H1 (cell line): Measurements from ENCODE around the gene KAT8. TPM values are rescaled to one million over a fixed set of nuclear protein-coding genes. Genes with fewer than 3 reads are reported as not detected.

Experiments
- CTCF ChIA-PET: fragments of 300-600 bp; sonication (Branson Sonifier 250); formaldehyde crosslinking; loops from one replicate; lab custom pipeline; 2021; ENCODE audit not compliant: partially characterized antibody; lab: Charles Lee
- POLR2A ChIA-PET: fragments of 300-600 bp; sonication (Branson Sonifier 250); formaldehyde crosslinking; loops from one replicate; lab custom pipeline; 2021; ENCODE audit warnings: inconsistent platforms; ENCODE audit not compliant: partially characterized antibody; lab: Charles Lee
- DNase-seq, 2 experiments: peaks; one replicate each; pipeline versions ENCODE4 v3.0.0 to v3.0.0-alpha.2; 2010 to 2022; ENCODE audit warnings: low spot score in 2 of 2, low read depth in 1 of 2, mixed read lengths in 1 of 2
- FAIRE-seq: peaks from 2 replicates; lab custom pipeline; 2011; peaks lifted over from hg19 to GRCh38; lab: Jason Lieb, UNC
- H2AFZ ChIP-seq: 2 replicates; pipeline ENCODE4 v1.8.1; 2012; ENCODE audit warnings: low read length, inconsistent platforms
- H2AK5ac ChIP-seq: 2 replicates; pipeline ENCODE4 v1.6.1; 2013; ENCODE audit warnings: low read depth, low read length
- H2BK120ac ChIP-seq: replicated peaks from 2 replicates; pipeline ENCODE3; 2013; ENCODE audit warnings: low read depth, low read length, inconsistent platforms
- H2BK12ac ChIP-seq: 2 replicates; pipeline ENCODE4 v1.6.1; 2013; ENCODE audit warnings: low read depth, low read length
- H2BK15ac ChIP-seq: 2 replicates; pipeline ENCODE4 v1.6.1; 2013; ENCODE audit warnings: low read length
- H2BK20ac ChIP-seq: 2 replicates; pipeline ENCODE4 v1.6.1; 2013; ENCODE audit warnings: low read length
- H2BK5ac ChIP-seq: 2 replicates; pipeline ENCODE4 v1.6.1; 2013; ENCODE audit warnings: low read depth, low read length
- H3K14ac ChIP-seq: 2 replicates; pipeline ENCODE4 v1.6.1; 2013; ENCODE audit warnings: inconsistent platforms; ENCODE audit not compliant: insufficient read length
- H3K18ac ChIP-seq: 2 replicates; pipeline ENCODE4 v1.6.1; 2013; ENCODE audit warnings: low read length; ENCODE audit errors: extremely low read depth
- H3K23ac ChIP-seq: 2 replicates; pipeline ENCODE4 v1.6.1; 2013; ENCODE audit warnings: inconsistent platforms; ENCODE audit not compliant: insufficient read length
- H3K23me2 ChIP-seq: 2 replicates; pipeline ENCODE4 v1.6.1; 2013; ENCODE audit warnings: low read depth, low read length
- H3K27ac ChIP-seq: 2 replicates; pipeline ENCODE4 v1.6.1; 2011; ENCODE audit warnings: low read depth, low read length, inconsistent platforms
- H3K27me3 ChIP-seq, 4 experiments: replicated peaks in 1 of 4; 1 replicate in 1 of 4; 2 replicates in 3 of 4; pipeline versions ENCODE4 v1.6.1 to v1.8.1; 2011 to 2013; ENCODE audit warnings: low read length in 3 of 4, mild to moderate bottlenecking in 3 of 4, inconsistent platforms in 2 of 4, mixed read lengths in 2 of 4, moderate library complexity in 1 of 4; ENCODE audit not compliant: control insufficient read depth in 3 of 4, insufficient read depth in 3 of 4; ENCODE audit errors: extremely low read depth in 1 of 4
- H3K36me3 ChIP-seq, 4 experiments: 2 replicates each; pipeline versions ENCODE4 v1.6.1 to v1.8.1; 2011 to 2013; ENCODE audit warnings: mild to moderate bottlenecking in 4 of 4, low read length in 3 of 4, moderate library complexity in 2 of 4, control low read depth in 1 of 4, inconsistent platforms in 1 of 4; ENCODE audit not compliant: insufficient read depth in 4 of 4, control insufficient read depth in 2 of 4
- H3K4ac ChIP-seq: replicated peaks from 2 replicates; pipeline ENCODE3; 2013; ENCODE audit warnings: low read length, low read depth, mixed read lengths, inconsistent platforms; ENCODE audit not compliant: insufficient read length
- H3K4me1 ChIP-seq, 4 experiments: replicated peaks in 1 of 4; 1 replicate in 1 of 4; 2 replicates in 3 of 4; pipeline versions ENCODE4 v1.6.1 to v1.8.1; 2011 to 2013; ENCODE audit warnings: low read length in 3 of 4, inconsistent platforms in 2 of 4, mixed read lengths in 1 of 4; ENCODE audit not compliant: insufficient read depth in 4 of 4, control insufficient read depth in 3 of 4
- H3K4me2 ChIP-seq, 2 experiments: 2 replicates each; pipeline versions ENCODE4 v1.6.1 to v1.8.1; 2011 to 2013; ENCODE audit warnings: low read depth in 2 of 2, low read length in 2 of 2, control low read depth in 1 of 2, inconsistent platforms in 1 of 2, mild to moderate bottlenecking in 1 of 2; ENCODE audit not compliant: insufficient read depth in 1 of 2
- H3K4me3 ChIP-seq, 4 experiments: fragments of 200-600, 300-600 bp in 1 of 4; sonication (generic), shearing (Covaris generic), sonication (Bioruptor Twin) in 1 of 4; 2 replicates each; pipeline versions ENCODE4 v1.5.1 to v1.8.1; 2011 to 2016; ENCODE audit warnings: low read length in 4 of 4, low read depth in 3 of 4, control low read depth in 2 of 4, inconsistent platforms in 2 of 4, mild to moderate bottlenecking in 2 of 4, mixed read lengths in 1 of 4, moderate library complexity in 1 of 4; ENCODE audit not compliant: insufficient read depth in 2 of 4; ENCODE audit errors: extremely low read depth in 1 of 4
- H3K56ac ChIP-seq: replicated peaks from 2 replicates; pipeline ENCODE3; 2013; ENCODE audit warnings: low read depth, mild to moderate bottlenecking, mixed read lengths, low read length, inconsistent platforms; ENCODE audit not compliant: insufficient read length
- H3K79me1 ChIP-seq: 2 replicates; pipeline ENCODE4 v1.6.1; 2013; ENCODE audit warnings: low read depth, low read length, control low read depth
- H3K79me2 ChIP-seq, 2 experiments: 2 replicates each; pipeline versions ENCODE4 v1.6.1 to v1.8.1; 2012 to 2013; ENCODE audit warnings: low read length in 2 of 2, mild to moderate bottlenecking in 2 of 2, inconsistent platforms in 1 of 2; ENCODE audit not compliant: insufficient read depth in 2 of 2, control insufficient read depth in 1 of 2
- H3K9ac ChIP-seq, 4 experiments: replicated peaks in 1 of 4; 1 replicate in 1 of 4; 2 replicates in 3 of 4; pipeline versions ENCODE4 v1.6.1 to v1.8.1; 2011 to 2013; ENCODE audit warnings: low read depth in 3 of 4, low read length in 3 of 4, control low read depth in 2 of 4, mild to moderate bottlenecking in 2 of 4, moderate library complexity in 2 of 4, inconsistent platforms in 1 of 4; ENCODE audit errors: extremely low read depth in 1 of 4
- H3K9me3 ChIP-seq, 2 experiments: 2 replicates each; pipeline versions ENCODE4 v1.6.1 to v1.8.1; 2012 to 2013; ENCODE audit warnings: mild to moderate bottlenecking in 2 of 2, moderate library complexity in 2 of 2, control low read depth in 1 of 2, inconsistent platforms in 1 of 2, low read depth in 1 of 2, low read length in 1 of 2, mixed read lengths in 1 of 2; ENCODE audit not compliant: insufficient read depth in 2 of 2
- H4K20me1 ChIP-seq, 2 experiments: replicated peaks in 1 of 2; 2 replicates each; pipeline versions ENCODE3 to v1.8.1; 2011 to 2013; ENCODE audit warnings: inconsistent platforms in 2 of 2, low read length in 2 of 2, mild to moderate bottlenecking in 1 of 2; ENCODE audit not compliant: insufficient read depth in 2 of 2, control insufficient read depth in 1 of 2
- H4K5ac ChIP-seq: 2 replicates; pipeline ENCODE4 v1.6.1; 2013; ENCODE audit warnings: low read length, low read depth, mixed read lengths, inconsistent platforms; ENCODE audit not compliant: insufficient read length
- H4K8ac ChIP-seq: 2 replicates; pipeline ENCODE4 v1.8.0; 2013; ENCODE audit warnings: mild to moderate bottlenecking, moderate library complexity, low read length, inconsistent platforms; ENCODE audit not compliant: insufficient read depth; ENCODE audit errors: extremely low read depth
- H4K91ac ChIP-seq: replicated peaks from 2 replicates; pipeline ENCODE3; 2013; ENCODE audit warnings: low read length, mixed read lengths, inconsistent platforms; ENCODE audit not compliant: insufficient read length
- GTF2F1 ChIP-seq: IDR thresholded peaks from 2 replicates; pipeline ENCODE4 v1.6.1; 2012; ENCODE audit warnings: low read depth, low read length, improper control_type of control experiment, borderline replicate concordance
- JUN ChIP-seq: IDR thresholded peaks from 2 replicates; pipeline ENCODE4 v1.6.1; 2011; ENCODE audit warnings: low read depth, mild to moderate bottlenecking, improper control_type of control experiment, low read length
- MAX ChIP-seq: IDR thresholded peaks from 2 replicates; pipeline ENCODE4 v1.6.1; 2012; ENCODE audit warnings: inconsistent platforms
- TAF1 ChIP-seq: IDR thresholded peaks from 2 replicates; pipeline ENCODE4 v1.6.1; 2011; ENCODE audit warnings: mild to moderate bottlenecking, low read depth, low read length
- WGBS, 2 experiments: shearing (Covaris generic) in 1 of 2; methylation state at CpG; one replicate each; pipeline versions ENCODE4 v1.1.6 to v1.1.7; 2013 to 2015; ENCODE audit warnings: low lambda C conversion rate in 2 of 2, mixed read lengths in 2 of 2, inconsistent platforms in 1 of 2, low coverage in 1 of 2, missing lambda C conversion rate in 1 of 2; ENCODE audit not compliant: insufficient replicate concordance in 2 of 2, insufficient coverage in 1 of 2, insufficient read length in 1 of 2; ENCODE audit errors: extremely low coverage in 1 of 2, missing lambda C conversion rate in 1 of 2; 5-methylcytosine and 5-hydroxymethylcytosine counted together
- polyA plus RNA-seq, 7 experiments: library from polyadenylated mRNA; depleted of rRNA in 3 of 7; stranded (reverse) in 5 of 7; unstranded in 2 of 7; fragments of >200 nt in 5 of 7; fragments of 200-250 nt in 2 of 7; gene quantifications; 1 replicate in 5 of 7; 2 replicates in 1 of 7; 4 replicates in 1 of 7; pipeline versions ENCODE4 v1.2.1 to v1.2.3, GENCODE V29; 2011 to 2013; ENCODE audit warnings: missing spikeins in 2 of 7, mixed read lengths in 2 of 7
- total RNA-seq: library from RNA; stranded (reverse); fragmentation: NEBNext Ultra II Directional; extraction: Animal tissue kit (Norgen Biotek cat#: 25700); gene quantifications from 2 replicates; pipeline ENCODE4 v1.2.1, GENCODE V29; 2021

The KAT8 gene
- total and polyA plus RNA-seq, 2 of the 8 experiments (the other 6 are each of a cell fraction or from before 2014, with no cell fraction given): 52.6 to 61.6 TPM

- Histone ChIP-seq H3K9me3 (no peaks in the 10 kb centered on the region), H3K23ac (no peak overlapping the region), H3K36me3 (no peaks in the 10 kb centered on the region), H2BK120ac (no peak overlapping the region), H3K18ac (no peak overlapping the region), H3K27ac (no peak overlapping the region), H3K79me2 (no peaks in the 10 kb centered on the region), H3K14ac (no peak overlapping the region), H4K5ac (no peak overlapping the region), H3K27me3 (peaks cover 0 to 11% (median 5%) of the 10 kb centered on the region in 4 experiments; a peak in 4 of 7 replicates), H2BK12ac (0 out of 2 replicates have a peak overlapping the region, but pooled peaks have one; percentile 53), H3K56ac (no peak overlapping the region), H3K79me1 (no peaks in the 10 kb centered on the region), H4K20me1 (no peaks in the 10 kb centered on the region), H2BK20ac (no peak overlapping the region), H4K91ac (no peak overlapping the region), H3K9ac (no peak overlapping the region), H4K8ac (no peak overlapping the region), H3K4me3 (no peak overlapping the region), H2BK15ac (peak overlapping the region; percentile 81; the same call in 1 of the 2 replicates), H3K23me2 (peaks cover 7% of the 10 kb centered on the region; the same call in 1 of the 2 replicates), H3K4me2 (no peak overlapping the region; a peak in 2 of 4 replicates), H3K4ac (no peak overlapping the region), H2AFZ (no peak overlapping the region), H3K4me1 (peaks cover 0 to 18% (median 4%) of the 10 kb centered on the region in 4 experiments; a peak in 5 of 7 replicates), H2BK5ac (peak overlapping the region; percentile 26; the same call in 1 of the 2 replicates), H2AK5ac (no peak overlapping the region; the same call in 1 of the 2 replicates)
- ChIA-PET POLR2A (interaction anchor here (1.6 to 34.9 kb wide), 5 partner anchors 8 to 33 kb away, joined by 5 to 713 read pairs (median 17); partner anchors contain the start of genes BCKDK, FUS, KAT8 and PRSS8), CTCF (interaction anchor here (0.6 to 1.5 kb wide), 3 partner anchors 10 to 574 kb away, joined by 3 to 5 read pairs (median 3); no protein-coding TSS in a partner anchor)
- WGBS, 2 experiments: 67% methylated on average over 2 of the region's 5 CpGs; no CpG with 5 or more reads in 1 of the 2 experiments
- no peak for FAIRE-seq
- no peak for DNase-seq
- TF ChIP-seq JUN: no peak
- TF ChIP-seq TAF1: no peak
- no peak for TF ChIP-seq GTF2F1
- TF ChIP-seq MAX: no peak
Observed at GRCh38 chr16:31149332-31149731, 31.9 kb downstream of the KAT8 start.
